GM18499 (cell line): Measurements from ENCODE around the gene PGAM2.
"Not testable (repeated sequence)": the region's sequence is repeated elsewhere in the genome, so short reads cannot be mapped to it uniquely, and the experiment has no call there.

Source experiments
- ATAC-seq: cut with Tn5 transposase; IDR thresholded peaks from one replicate; pipeline ENCODE4 v1.9.1; 2021; ENCODE audit warnings: moderate number of reproducible peaks; ENCODE audit not compliant: insufficient read depth, unreplicated experiment

PGAM2 gene

GRCh38 chr7:44033971-44034844 lies 31.2 kb downstream of the PGAM2 start:
- ATAC-seq: not testable (repeated sequence)

DNA sequence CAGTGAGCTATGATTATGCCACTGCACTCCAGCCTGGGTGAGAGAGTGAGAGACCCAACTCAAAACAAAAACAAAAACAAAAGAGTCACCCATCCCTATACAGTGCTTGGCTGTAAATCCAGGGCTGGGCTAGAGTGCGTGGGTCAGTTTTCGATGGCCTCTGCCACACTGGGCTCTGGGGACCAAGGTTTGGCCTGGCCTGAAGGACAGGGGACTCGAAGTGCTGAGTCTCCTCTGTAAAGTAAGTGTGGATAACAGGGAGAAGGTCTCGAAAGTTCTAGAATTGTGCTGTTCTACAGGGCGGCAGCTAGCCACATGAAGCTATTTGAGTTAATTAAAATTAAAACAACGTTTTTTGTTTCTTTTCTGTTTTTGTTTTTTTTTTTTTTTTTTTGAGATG lies 33.3 kb downstream of the PGAM2 start:
- not testable (repeated sequence) for ATAC-seq

- not testable (repeated sequence) for ATAC-seq
Observed at GRCh38 chr7:44031319-44031718, 34.0 kb downstream of the PGAM2 start.

GRCh38 chr7:44030029-44030428 lies 35.3 kb downstream of the PGAM2 start:
- ATAC-seq: not testable (repeated sequence)

DNA sequence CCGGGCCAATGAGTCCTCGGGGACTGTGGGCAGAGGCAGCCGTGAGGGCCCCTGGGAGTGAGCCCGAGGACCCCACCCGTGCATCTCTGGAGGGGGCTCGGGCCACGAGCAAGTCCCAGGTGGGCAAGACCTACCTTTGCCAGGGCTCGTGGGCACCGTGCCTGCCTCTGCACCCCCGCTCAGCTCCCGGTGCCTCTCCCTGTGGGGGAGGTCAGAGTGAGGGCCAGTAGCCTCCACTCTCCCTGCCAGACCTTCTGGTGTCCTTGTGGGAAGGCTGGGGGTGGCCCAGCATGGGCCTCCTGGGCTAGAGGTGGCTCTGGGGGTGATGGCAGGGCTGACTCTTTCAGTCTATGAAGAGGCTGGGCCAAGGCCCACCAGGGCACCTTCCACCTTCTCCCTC lies 35.9 kb downstream of the PGAM2 start:
- not testable (repeated sequence) for ATAC-seq

DNA sequence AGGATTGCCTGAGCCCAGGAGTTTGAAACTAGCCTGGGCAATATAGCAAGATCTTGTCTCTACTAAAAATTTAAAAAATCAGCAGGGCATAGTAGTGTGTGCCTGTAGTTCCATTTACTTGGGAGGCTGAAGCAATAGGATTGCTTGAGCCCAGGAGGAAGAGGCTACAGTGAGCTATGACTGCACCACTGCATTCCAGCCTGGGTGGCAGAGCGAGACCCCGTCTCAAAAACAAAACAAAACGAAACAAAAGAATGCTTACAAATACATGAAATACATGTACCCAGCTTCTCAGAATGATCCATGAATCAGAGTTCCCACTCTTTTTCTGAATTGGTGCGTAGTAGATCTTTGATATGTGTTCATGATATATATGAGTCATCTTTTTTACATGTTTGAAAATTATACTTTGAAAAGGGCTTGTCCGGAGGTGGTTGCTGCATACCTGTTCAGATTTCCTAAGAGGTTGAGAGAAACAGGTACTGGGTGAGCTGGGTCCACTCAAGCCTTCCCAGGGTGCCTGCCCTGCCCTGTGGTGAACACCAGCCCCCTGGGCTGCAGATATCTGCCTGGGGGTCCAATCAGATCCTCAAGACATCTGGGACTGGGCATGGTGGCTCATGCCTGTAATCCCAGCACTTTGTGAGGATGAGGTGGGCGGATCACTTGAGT lies 42.4 kb downstream of the PGAM2 start:
- ATAC-seq: not testable (repeated sequence)

DNA sequence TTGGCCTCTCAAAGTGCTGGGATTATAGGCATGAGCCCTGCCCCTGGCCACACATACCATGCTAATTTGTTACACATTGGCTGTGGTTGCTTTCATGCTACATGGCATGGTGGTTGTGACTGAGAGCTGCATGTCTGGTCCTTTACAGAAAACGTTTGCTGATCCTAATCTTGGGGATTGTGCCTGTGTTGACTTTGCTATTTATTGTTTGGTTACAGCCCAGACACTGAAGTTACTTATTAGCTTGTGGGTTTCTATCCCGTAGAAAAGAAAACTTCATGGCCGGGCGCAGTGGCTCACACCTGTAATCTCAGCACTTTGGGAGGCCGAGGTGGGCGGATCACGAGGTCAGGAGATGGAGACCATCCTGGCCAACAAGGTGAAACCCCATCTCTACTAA lies 43.3 kb downstream of the PGAM2 start:
- ATAC-seq: not testable (repeated sequence)

- not testable (repeated sequence) for ATAC-seq
Observed at GRCh38 chr7:44019825-44020224, 45.5 kb downstream of the PGAM2 start.

DNA sequence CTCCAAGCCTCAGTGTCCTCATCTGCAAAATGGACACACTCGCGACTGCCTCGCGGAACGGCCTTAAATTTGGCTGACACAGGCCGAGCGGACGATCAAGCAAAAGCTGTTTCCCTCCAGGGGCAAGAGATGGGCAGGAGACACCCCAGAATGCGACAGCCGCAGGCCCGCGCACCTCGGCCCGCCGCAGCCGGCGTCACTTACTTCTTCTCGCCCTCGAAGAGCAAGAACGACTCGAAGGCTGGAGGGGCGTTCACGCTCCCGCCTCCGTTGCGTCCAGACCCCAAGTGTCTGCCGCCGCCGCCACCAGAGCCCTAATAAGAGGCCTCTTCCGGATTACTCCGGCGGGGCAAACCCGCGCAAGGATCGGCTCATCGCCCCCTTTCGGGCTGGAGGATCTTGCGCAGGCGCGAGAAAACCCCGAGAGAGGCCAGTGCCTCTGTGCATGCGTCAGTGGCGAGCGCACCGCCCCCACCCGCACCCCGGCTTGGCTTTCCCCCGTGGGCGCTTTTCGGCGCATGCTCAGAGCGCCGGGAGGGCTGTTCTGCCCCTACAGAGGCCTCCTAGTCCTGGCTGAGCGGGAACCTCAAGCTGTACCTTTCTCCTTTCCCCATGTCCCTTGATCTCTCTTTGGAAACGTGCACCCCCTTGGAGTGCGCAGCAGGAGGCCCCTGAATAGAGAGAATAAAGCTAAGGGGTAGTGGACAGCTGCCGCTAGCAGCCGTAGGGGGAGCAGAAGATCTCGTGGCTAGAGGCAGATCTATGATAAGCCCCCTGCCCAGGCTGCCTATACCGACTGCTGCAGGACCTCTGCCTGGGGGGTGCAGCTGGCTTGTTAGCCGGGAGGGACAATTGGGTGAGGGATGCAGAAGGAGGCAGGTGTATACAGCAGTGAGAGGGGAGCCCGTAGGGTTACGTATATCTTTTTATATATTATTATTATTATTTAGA lies 46.2 kb downstream of the PGAM2 start:
- ATAC-seq: peak; percentile 92

- ATAC-seq: not testable (repeated sequence)
Observed at GRCh38 chr7:44015090-44015489, 50.3 kb downstream of the PGAM2 start.
